ENCODE results near the gene BBS10.

DNA sequence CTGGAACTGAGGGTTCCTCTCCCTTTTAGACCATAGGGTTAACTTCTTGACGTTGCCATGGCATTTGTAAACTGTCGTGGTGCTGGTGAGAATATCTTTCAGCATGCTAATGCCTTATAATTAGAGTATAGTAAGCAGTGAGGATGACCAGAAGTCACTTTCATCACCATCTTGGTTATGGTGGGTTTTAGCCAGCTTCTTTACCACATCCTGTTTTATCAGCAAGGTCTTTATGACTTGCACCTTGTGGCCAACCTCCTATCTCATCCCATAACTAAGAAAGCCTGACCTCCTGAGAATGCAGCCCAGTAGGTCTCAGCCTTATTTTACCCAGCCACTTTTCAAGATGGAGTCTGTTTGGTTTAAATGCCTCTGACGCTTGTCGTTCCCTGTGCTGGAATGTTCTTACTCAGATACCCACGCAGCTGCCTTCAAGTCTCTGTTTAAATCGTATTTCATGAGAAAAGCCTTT, 44.2 kb downstream of the BBS10 start:
- TF ChIP-seq, protein P1, sequence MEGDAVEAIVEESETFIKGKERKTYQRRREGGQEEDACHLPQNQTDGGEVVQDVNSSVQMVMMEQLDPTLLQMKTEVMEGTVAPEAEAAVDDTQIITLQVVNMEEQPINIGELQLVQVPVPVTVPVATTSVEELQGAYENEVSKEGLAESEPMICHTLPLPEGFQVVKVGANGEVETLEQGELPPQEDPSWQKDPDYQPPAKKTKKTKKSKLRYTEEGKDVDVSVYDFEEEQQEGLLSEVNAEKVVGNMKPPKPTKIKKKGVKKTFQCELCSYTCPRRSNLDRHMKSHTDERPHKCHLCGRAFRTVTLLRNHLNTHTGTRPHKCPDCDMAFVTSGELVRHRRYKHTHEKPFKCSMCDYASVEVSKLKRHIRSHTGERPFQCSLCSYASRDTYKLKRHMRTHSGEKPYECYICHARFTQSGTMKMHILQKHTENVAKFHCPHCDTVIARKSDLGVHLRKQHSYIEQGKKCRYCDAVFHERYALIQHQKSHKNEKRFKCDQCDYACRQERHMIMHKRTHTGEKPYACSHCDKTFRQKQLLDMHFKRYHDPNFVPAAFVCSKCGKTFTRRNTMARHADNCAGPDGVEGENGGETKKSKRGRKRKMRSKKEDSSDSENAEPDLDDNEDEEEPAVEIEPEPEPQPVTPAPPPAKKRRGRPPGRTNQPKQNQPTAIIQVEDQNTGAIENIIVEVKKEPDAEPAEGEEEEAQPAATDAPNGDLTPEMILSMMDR (conservative IDR thresholded peaks at IDR 0.05; ENCODE audit: low read depth, low read length), result no peak
- TF ChIP-seq POLR2A (IDR thresholded peaks at IDR 0.05; ENCODE audit: low read depth, low read length) (no peak), RCOR1 (IDR thresholded peaks at IDR 0.05; ENCODE audit: insufficient replicate concordance, low read length) (no peak), SMC3 (IDR thresholded peaks at IDR 0.05; ENCODE audit: low read depth, low read length) (no peak)
